ELF-1 (cell line): Measurements from ENCODE around the gene RNF182.

Experiments
- DNase-seq: peaks from one replicate; pipeline ENCODE4 v3.0.0-alpha.2; 2016; ENCODE audit warnings: low read depth, low spot score

RNF182 gene

GRCh38 chr6:14029605-14030004 is 104.9 kb downstream of the RNF182 start:
- DNase-seq = no peak
